GM19328 (cell line): ENCODE results near the gene HHLA2.

Experiments
- ATAC-seq: cut with Tn5 transposase; IDR thresholded peaks from one replicate; pipeline ENCODE4 v1.9.1; 2021; ENCODE audit warnings: mild to moderate bottlenecking, moderate library complexity; ENCODE audit not compliant: unreplicated experiment

HHLA2 gene

GRCh38 chr3:108391917-108392593, 95.7 kb downstream of the HHLA2 start:
- ATAC-seq: no peak

GRCh38 chr3:108393128-108393900, 97.0 kb downstream of the HHLA2 start:
- ATAC-seq: no peak

- no peak for ATAC-seq
These were observed 97.7 kb downstream of the HHLA2 start for GRCh38 chr3:108394016-108394415.

- no peak for ATAC-seq
These were observed 98.2 kb downstream of the HHLA2 start for GRCh38 chr3:108394563-108394962.

GRCh38 chr3:108396336-108396735, 100.0 kb downstream of the HHLA2 start:
- no peak for ATAC-seq

- no peak for ATAC-seq
These were observed 102.2 kb downstream of the HHLA2 start for GRCh38 chr3:108398510-108398909.

- no peak for ATAC-seq
These were observed 105.5 kb downstream of the HHLA2 start for GRCh38 chr3:108401836-108402235.

- ATAC-seq: no peak
These were observed 106.8 kb downstream of the HHLA2 start for GRCh38 chr3:108403198-108403597.

GRCh38 chr3:108403686-108404345, 107.5 kb downstream of the HHLA2 start:
- no peak for ATAC-seq

GRCh38 chr3:108404368-108404767, 108.0 kb downstream of the HHLA2 start:
- ATAC-seq: no peak

- peak; percentile 15 for ATAC-seq
These were observed 109.8 kb downstream of the HHLA2 start for GRCh38 chr3:108406063-108406660.

GRCh38 chr3:108406661-108407206, 110.4 kb downstream of the HHLA2 start:
- peak; percentile 96 for ATAC-seq

GRCh38 chr3:108407886-108408285, 111.5 kb downstream of the HHLA2 start:
- ATAC-seq: no peak

GRCh38 chr3:108408883-108409799, 112.8 kb downstream of the HHLA2 start:
- ATAC-seq: no peak

- ATAC-seq: no peak
These were observed 113.4 kb downstream of the HHLA2 start for GRCh38 chr3:108409800-108410178.

GRCh38 chr3:108410531-108410984, 114.2 kb downstream of the HHLA2 start:
- ATAC-seq: no peak

- no peak for ATAC-seq
These were observed 115.9 kb downstream of the HHLA2 start for GRCh38 chr3:108412121-108412750.

- ATAC-seq: no peak
These were observed 117.7 kb downstream of the HHLA2 start for GRCh38 chr3:108414007-108414406.

GRCh38 chr3:108415661-108416060, 119.3 kb downstream of the HHLA2 start:
- no peak for ATAC-seq
